Colonic mucosa (tissue), 4 donors: ENCODE measurements around the gene SLC25A46. TPM values are rescaled to one million over a fixed set of nuclear protein-coding genes. Genes with fewer than 3 reads are reported as not detected.

ENCODE experiments used
- DNase-seq: peaks from one replicate; pipeline ENCODE4 v3.0.0-alpha.2; 2020
- H3K27ac ChIP-seq: fragments of 200-600 bp; one replicate; pipeline ENCODE4 v1.8.0; 2021
- H3K27me3 ChIP-seq: fragments of 200-600 bp; one replicate; pipeline ENCODE4 v1.8.0; 2021
- H3K36me3 ChIP-seq: fragments of 200-600 bp; one replicate; pipeline ENCODE4 v1.8.0; 2021
- H3K4me1 ChIP-seq: fragments of 200-600 bp; one replicate; pipeline ENCODE4 v1.8.0; 2021; ENCODE audit warnings: mild to moderate bottlenecking
- H3K4me3 ChIP-seq: fragments of 200-600 bp; one replicate; pipeline ENCODE4 v1.8.0; 2021
- H3K9ac ChIP-seq, 2 donors: one replicate each; pipeline ENCODE4 v1.7.0; 2013; ENCODE audit warnings: control low read depth in 2 of 2, low read depth in 2 of 2, low read length in 2 of 2
- H3K9me3 ChIP-seq: fragments of 200-600 bp; one replicate; pipeline ENCODE4 v1.8.0; 2021
- CTCF ChIP-seq: fragments of 200-600 bp; IDR thresholded peaks from one replicate; pipeline ENCODE4 v1.8.0; 2022; ENCODE audit warnings: antibody characterized with exemption, mild to moderate bottlenecking
- intact Hi-C: fragments of 100-400 bp; cut with DNase I; formaldehyde crosslinking; loops from one replicate; pipeline ENCODE4 v1.14.1; 2022
- total RNA-seq, 2 donors: library from RNA; stranded (reverse); fragmentation: NEBNext Ultra II Directional in 1 of 2; extraction: Animal tissue kit (Norgen Biotek cat#: 25700) in 1 of 2; gene quantifications; one replicate each; pipeline ENCODE4 v1.2.1, GENCODE V29; 2021
- donor health status: healthy.
- donor health status: DM: no; HTN: no; CAD: no.
- donor health status: DM: no; HTN: no; CAD: no.

Gene SLC25A46
- total RNA-seq, 2 donors from 2014 or later = 50.7 to 54.8 TPM

- Histone ChIP-seq H3K4me3 (no peak overlapping the region), H3K27me3 (no peaks in the 10 kb centered on the region), H3K4me1 (no peaks in the 10 kb centered on the region), H3K9ac (no peak overlapping the region), H3K9me3 (no peaks in the 10 kb centered on the region), H3K27ac (no peak overlapping the region), H3K36me3 (no peaks in the 10 kb centered on the region)
- no peak for DNase-seq
- no peak for TF ChIP-seq CTCF
- intact Hi-C loops = no loop called here
These were observed 33.5 kb upstream of the SLC25A46 start for GRCh38 chr5:110705349-110705748.

GRCh38 chr5:110707260-110707844 lies 31.5 kb upstream of the SLC25A46 start:
- H3K36me3 ChIP-seq = no peaks in the 10 kb centered on the region
- no peak overlapping the region for H3K9ac ChIP-seq
- intact Hi-C loops = no loop called here
- H3K27me3 ChIP-seq = no peaks in the 10 kb centered on the region
- no peak for DNase-seq
- H3K9me3 ChIP-seq = no peaks in the 10 kb centered on the region
- TF ChIP-seq CTCF = no peak
- H3K27ac ChIP-seq = no peak overlapping the region
- no peak overlapping the region for H3K4me3 ChIP-seq
- no peaks in the 10 kb centered on the region for H3K4me1 ChIP-seq

GRCh38 chr5:110716247-110717245 lies 22.3 kb upstream of the SLC25A46 start:
- no peak for TF ChIP-seq CTCF
- no peaks in the 10 kb centered on the region for H3K9me3 ChIP-seq
- H3K27ac ChIP-seq = no peak overlapping the region
- H3K36me3 ChIP-seq = no peaks in the 10 kb centered on the region
- H3K9ac ChIP-seq = no peak overlapping the region
- no peaks in the 10 kb centered on the region for H3K27me3 ChIP-seq
- intact Hi-C loops = no loop called here
- H3K4me1 ChIP-seq = no peaks in the 10 kb centered on the region
- DNase-seq = no peak
- H3K4me3 ChIP-seq = no peak overlapping the region

GRCh38 chr5:110718311-110718710 lies 20.5 kb upstream of the SLC25A46 start:
- Histone ChIP-seq H3K4me3 (no peak overlapping the region), H3K27me3 (no peaks in the 10 kb centered on the region), H3K9me3 (no peaks in the 10 kb centered on the region), H3K27ac (no peak overlapping the region), H3K36me3 (no peaks in the 10 kb centered on the region), H3K9ac (no peak overlapping the region), H3K4me1 (no peaks in the 10 kb centered on the region)
- DNase-seq = no peak
- no peak for TF ChIP-seq CTCF
- intact Hi-C loops = no loop called here

GRCh38 chr5:110726249-110727024 lies 12.4 kb upstream of the SLC25A46 start, which contains the start of gene TMEM232:
Gene TMEM232, minus strand, starts transcription at chr5:110726671. Its CDS starts 59,319 bp downstream, at chr5:110667352.
- no peak within 1 kb of the TSS for H3K9ac ChIP-seq
- DNase-seq = peak; percentile 78

More at GRCh38 chr5:110726249-110727024, 12.4 kb upstream of the SLC25A46 start, which contains the start of gene TMEM232:
- Histone ChIP-seq H3K27ac (no peak within 1 kb of the TSS), H3K9me3 (no peaks in the 10 kb centered on the region), H3K4me1 (no peaks in the 10 kb centered on the region), H3K36me3 (no peaks in the 10 kb centered on the region), H3K27me3 (no peaks in the 10 kb centered on the region), H3K4me3 (peak within 1 kb of the TSS; percentile 48)
- intact Hi-C loops = no loop called here
- TF ChIP-seq CTCF = no peak
